ENCODE results near the gene CCDC106. TPM values are rescaled to one million over a fixed set of nuclear protein-coding genes. Genes with fewer than 3 reads are reported as not detected.

CCDC106 gene
- total RNA-seq, 1 experiment from 2014 or later, result 19.9 TPM

GRCh38 chr19:55611300-55611982 lies 36.6 kb upstream of the CCDC106 start:
- Histone ChIP-seq H2BK12ac (ENCODE audit: insufficient read length, low read depth, low read length) (no peak overlapping the region), H3K9me3 (ENCODE audit: control insufficient read depth, low read depth, low read length) (no peaks in the 10 kb centered on the region), H3K79me1 (ENCODE audit: insufficient read depth, low read depth, low read length, poor library complexity, severe bottlenecking) (peaks cover 4% of the 10 kb centered on the region), H2AFZ (ENCODE audit: low read length) (no peak overlapping the region), H2BK120ac (ENCODE audit: low read depth, low read length, poor library complexity, severe bottlenecking) (no peak overlapping the region), H3K9ac (ENCODE audit: extremely low read depth, insufficient read length, low read length) (no peak overlapping the region), H3K56ac (ENCODE audit: insufficient read length, low read depth, low read length) (no peak overlapping the region), H2BK15ac (ENCODE audit: low read depth, low read length) (no peak overlapping the region), H3K23ac (ENCODE audit: insufficient read length, low read depth, low read length) (no peak overlapping the region), H3K4ac (ENCODE audit: low read depth, low read length) (no peak overlapping the region), H3K4me1 (ENCODE audit: insufficient read depth, low read length) (0 out of 2 replicates have a peak, but pooled peaks cover 3% of the 10 kb centered on the region), H3K23me2 (ENCODE audit: insufficient read length, low read depth, low read length, poor library complexity, severe bottlenecking) (no peaks in the 10 kb centered on the region), H4K91ac (ENCODE audit: insufficient read length, low read depth, low read length) (no peak overlapping the region), H2AK5ac (ENCODE audit: insufficient read length, low read length) (no peak overlapping the region), H3K14ac (ENCODE audit: insufficient read depth, low read length) (no peak overlapping the region), H3K27ac (ENCODE audit: insufficient read length, low read depth, low read length) (no peak overlapping the region), H3T11ph (ENCODE audit: low read length) (no peak overlapping the region), H2BK20ac (ENCODE audit: low read depth, low read length, poor library complexity, severe bottlenecking) (no peak overlapping the region), H3K4me2 (ENCODE audit: insufficient read depth, insufficient read length, low read length) (no peak overlapping the region), H3K79me2 (ENCODE audit: insufficient read depth, low read length) (peaks cover 1% of the 10 kb centered on the region; the same call in 1 of the 2 replicates), H4K8ac (replicated peaks; ENCODE audit: insufficient read length, low read depth, low read length) (no peak overlapping the region), H4K5ac (ENCODE audit: insufficient read length, low read depth, low read length) (no peak overlapping the region), H2BK5ac (ENCODE audit: insufficient read length, low read length) (no peak overlapping the region), H3K27me3 (ENCODE audit: insufficient read depth, low read length) (no peaks in the 10 kb centered on the region), H3K18ac (ENCODE audit: insufficient read length, low read depth, low read length) (no peak overlapping the region), H4K20me1 (ENCODE audit: control insufficient read depth, insufficient read depth, insufficient read length) (no peaks in the 10 kb centered on the region)
- Mint-ChIP-seq H3K27me3 (ENCODE audit: low read depth) (no peaks in the 10 kb centered on the region), H3K9me3 (no peaks in the 10 kb centered on the region), H3K36me3 (ENCODE audit: insufficient read depth in 1 of 3, low read depth in 3 of 3) (peaks cover 16 to 41% (median 36%) of the 10 kb centered on the region in 3 experiments), H3K27ac (no peak overlapping the region; a peak in 1 of 7 replicates), H3K4me3 (no peak overlapping the region), H3K4me1 (peaks cover 7 to 8% of the 10 kb centered on the region in 2 experiments)
- no peak for TF ChIP-seq CTCF (conservative IDR thresholded peaks at IDR 0.05)
- DNase-seq, result no peak
- no CpG with 5 or more reads among the region's 15 CpGs for WGBS (ENCODE audit: extremely low coverage, insufficient read length, low lambda C conversion rate)

Measured in H9 (cell line).